HG03095 (cell line): Measurements from ENCODE around the gene MRPL23.

Experiments
- ATAC-seq: cut with Tn5 transposase; IDR thresholded peaks from one replicate; pipeline ENCODE4 v1.9.1; 2021; ENCODE audit warnings: moderate library complexity; ENCODE audit not compliant: unreplicated experiment

MRPL23 gene

GRCh38 chr11:1952806-1953482, 5.8 kb downstream of the MRPL23 start:
- no peak for ATAC-seq

- no peak for ATAC-seq
Measured at GRCh38 chr11:1953489-1954266, 6.5 kb downstream of the MRPL23 start.

GRCh38 chr11:1958367-1958766, 11.2 kb downstream of the MRPL23 start:
- ATAC-seq, result no peak

- no peak for ATAC-seq
Measured at GRCh38 chr11:1959786-1960185, 12.7 kb downstream of the MRPL23 start.

- ATAC-seq, result no peak
Measured at GRCh38 chr11:1963864-1964263, 16.7 kb downstream of the MRPL23 start.

GRCh38 chr11:1964348-1964747, 17.2 kb downstream of the MRPL23 start:
- no peak for ATAC-seq

- ATAC-seq, result no peak
Measured at GRCh38 chr11:1964955-1965354, 17.8 kb downstream of the MRPL23 start.

- ATAC-seq, result no peak
Measured at GRCh38 chr11:1966531-1966930, 19.4 kb downstream of the MRPL23 start.

- ATAC-seq, result no peak
Measured at GRCh38 chr11:1967641-1968225, 20.6 kb downstream of the MRPL23 start.

- ATAC-seq, result no peak
Measured at GRCh38 chr11:1968454-1969002, 21.4 kb downstream of the MRPL23 start.

- no peak for ATAC-seq
Measured at GRCh38 chr11:1969035-1969434, 21.9 kb downstream of the MRPL23 start.

- no peak for ATAC-seq
Measured at GRCh38 chr11:1969776-1970175, 22.6 kb downstream of the MRPL23 start.

- ATAC-seq, result no peak
Measured at GRCh38 chr11:1970956-1971355, 23.8 kb downstream of the MRPL23 start.

GRCh38 chr11:1975185-1975584, 28.1 kb downstream of the MRPL23 start:
- no peak for ATAC-seq

- no peak for ATAC-seq
Measured at GRCh38 chr11:1978720-1979473, 31.8 kb downstream of the MRPL23 start.

GRCh38 chr11:1979607-1980006, 32.5 kb downstream of the MRPL23 start:
- no peak for ATAC-seq

- no peak for ATAC-seq
Measured at GRCh38 chr11:1982873-1983600, 35.9 kb downstream of the MRPL23 start.

GRCh38 chr11:1983601-1983961, 36.4 kb downstream of the MRPL23 start:
- ATAC-seq, result no peak

- ATAC-seq, result no peak
Measured at GRCh38 chr11:1987024-1987423, 39.9 kb downstream of the MRPL23 start.

GRCh38 chr11:1988174-1988573, 41.0 kb downstream of the MRPL23 start:
- ATAC-seq, result no peak
